ENCODE results near the gene LDHAL6B.

LDHAL6B gene

GRCh38 chr15:59218710-59219109 lies 12.1 kb downstream of the LDHAL6B start:
- DNase-seq (ENCODE audit: low read depth) = no peak

- peak; percentile 87 for DNase-seq (ENCODE audit: low read depth)
Measured at GRCh38 chr15:59221511-59222505, 15.2 kb downstream of the LDHAL6B start.

- no peak for DNase-seq (ENCODE audit: low read depth)
Measured at GRCh38 chr15:59222906-59223550, 16.4 kb downstream of the LDHAL6B start.

- no peak for DNase-seq (ENCODE audit: low read depth)
Measured at GRCh38 chr15:59223736-59224135, 17.1 kb downstream of the LDHAL6B start.

GRCh38 chr15:59224474-59224873 lies 17.8 kb downstream of the LDHAL6B start:
- no peak for DNase-seq (ENCODE audit: low read depth)

- no peak for DNase-seq (ENCODE audit: low read depth)
Measured at GRCh38 chr15:59227021-59227420, 20.4 kb downstream of the LDHAL6B start.

- DNase-seq (ENCODE audit: low read depth) = no peak
Measured at GRCh38 chr15:59229015-59229414, 22.4 kb downstream of the LDHAL6B start.

GRCh38 chr15:59229453-59229852 lies 22.8 kb downstream of the LDHAL6B start:
- no peak for DNase-seq (ENCODE audit: low read depth)

GRCh38 chr15:59230531-59231055 lies 23.9 kb downstream of the LDHAL6B start:
- DNase-seq (ENCODE audit: low read depth) = no peak

- peak; percentile 86 for DNase-seq (ENCODE audit: low read depth)
Measured at GRCh38 chr15:59232476-59232875, 25.8 kb downstream of the LDHAL6B start.

GRCh38 chr15:59236394-59236793 lies 29.8 kb downstream of the LDHAL6B start:
- no peak for DNase-seq (ENCODE audit: low read depth)

- DNase-seq (ENCODE audit: low read depth) = no peak
Measured at GRCh38 chr15:59237119-59237855, 30.6 kb downstream of the LDHAL6B start.

GRCh38 chr15:59237924-59238331 lies 31.3 kb downstream of the LDHAL6B start:
- peak; percentile 65 for DNase-seq (ENCODE audit: low read depth)

- no peak for DNase-seq (ENCODE audit: low read depth)
Measured at GRCh38 chr15:59240036-59240435, 33.4 kb downstream of the LDHAL6B start.

- no peak for DNase-seq (ENCODE audit: low read depth)
Measured at GRCh38 chr15:59242649-59243048, 36.0 kb downstream of the LDHAL6B start.

GRCh38 chr15:59243622-59244021 lies 37.0 kb downstream of the LDHAL6B start:
- DNase-seq (ENCODE audit: low read depth) = no peak

GRCh38 chr15:59244337-59244736 lies 37.7 kb downstream of the LDHAL6B start:
- DNase-seq (ENCODE audit: low read depth) = no peak

GRCh38 chr15:59245559-59245958 lies 38.9 kb downstream of the LDHAL6B start:
- DNase-seq (ENCODE audit: low read depth) = no peak

GRCh38 chr15:59247364-59247763 lies 40.7 kb downstream of the LDHAL6B start:
- peak; percentile 78 for DNase-seq (ENCODE audit: low read depth)

GRCh38 chr15:59249816-59250215 lies 43.2 kb downstream of the LDHAL6B start:
- no peak for DNase-seq (ENCODE audit: low read depth)

- DNase-seq (ENCODE audit: low read depth) = no peak
Measured at GRCh38 chr15:59250249-59250648, 43.6 kb downstream of the LDHAL6B start.
